ENCODE measurements around the gene C22orf42. TPM values are rescaled to one million over a fixed set of nuclear protein-coding genes. Genes with fewer than 3 reads are reported as not detected.
"Not testable (repeated sequence)": the region's sequence is repeated elsewhere in the genome, so short reads cannot be mapped to it uniquely, and the experiment has no call there.

C22orf42 gene
- total and polyA plus RNA-seq, 12 donors: not detected

DNA sequence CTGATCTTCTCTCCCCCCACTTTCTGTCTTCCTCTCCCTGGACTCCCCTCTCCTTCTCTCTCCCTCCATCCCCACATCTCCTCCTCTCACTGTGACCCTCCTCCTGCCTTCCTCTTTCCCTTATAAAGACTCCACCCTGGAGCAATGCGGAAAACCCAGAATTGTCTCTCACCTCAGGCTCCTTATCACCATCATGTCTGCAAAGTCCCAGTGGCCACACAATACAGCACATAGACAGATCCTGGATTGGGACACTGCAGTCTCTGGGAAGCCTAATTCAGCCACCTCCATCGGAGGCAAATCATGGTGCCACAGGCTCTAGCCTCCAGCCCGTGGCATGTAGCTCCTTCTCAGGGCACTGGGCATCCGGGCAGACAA, 43.0 kb upstream of the C22orf42 start:
- TF ChIP-seq, protein P1, sequence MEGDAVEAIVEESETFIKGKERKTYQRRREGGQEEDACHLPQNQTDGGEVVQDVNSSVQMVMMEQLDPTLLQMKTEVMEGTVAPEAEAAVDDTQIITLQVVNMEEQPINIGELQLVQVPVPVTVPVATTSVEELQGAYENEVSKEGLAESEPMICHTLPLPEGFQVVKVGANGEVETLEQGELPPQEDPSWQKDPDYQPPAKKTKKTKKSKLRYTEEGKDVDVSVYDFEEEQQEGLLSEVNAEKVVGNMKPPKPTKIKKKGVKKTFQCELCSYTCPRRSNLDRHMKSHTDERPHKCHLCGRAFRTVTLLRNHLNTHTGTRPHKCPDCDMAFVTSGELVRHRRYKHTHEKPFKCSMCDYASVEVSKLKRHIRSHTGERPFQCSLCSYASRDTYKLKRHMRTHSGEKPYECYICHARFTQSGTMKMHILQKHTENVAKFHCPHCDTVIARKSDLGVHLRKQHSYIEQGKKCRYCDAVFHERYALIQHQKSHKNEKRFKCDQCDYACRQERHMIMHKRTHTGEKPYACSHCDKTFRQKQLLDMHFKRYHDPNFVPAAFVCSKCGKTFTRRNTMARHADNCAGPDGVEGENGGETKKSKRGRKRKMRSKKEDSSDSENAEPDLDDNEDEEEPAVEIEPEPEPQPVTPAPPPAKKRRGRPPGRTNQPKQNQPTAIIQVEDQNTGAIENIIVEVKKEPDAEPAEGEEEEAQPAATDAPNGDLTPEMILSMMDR (IDR thresholded peaks at IDR 0.05): no peak
- Histone ChIP-seq H3K27ac (no peak overlapping the region), H3K27me3 (peaks cover 0 to 51% (median 30%) of the 10 kb centered on the region in 7 donors), H3K9me3 (no peaks in the 10 kb centered on the region), H3K4me1 (peaks cover 0 to 15% (median 9%) of the 10 kb centered on the region in 9 donors), H3K4me3 (peak overlapping the region in 3 of 10 donors; percentile 21 to 40 (median 35)), H3K36me3 (no peaks in the 10 kb centered on the region)
- intact Hi-C loops (cut with DNase I): loop anchor here in 7 of 10 donors (2.0 to 10.0 kb wide), 5 partner anchors 65 to 230 kb away; no protein-coding TSS in a partner anchor
- no peak for DNase-seq
- 27 to 28% methylated on average over 4 of the region's 4 CpGs for WGBS, 2 donors
- ATAC-seq: no peak

DNA sequence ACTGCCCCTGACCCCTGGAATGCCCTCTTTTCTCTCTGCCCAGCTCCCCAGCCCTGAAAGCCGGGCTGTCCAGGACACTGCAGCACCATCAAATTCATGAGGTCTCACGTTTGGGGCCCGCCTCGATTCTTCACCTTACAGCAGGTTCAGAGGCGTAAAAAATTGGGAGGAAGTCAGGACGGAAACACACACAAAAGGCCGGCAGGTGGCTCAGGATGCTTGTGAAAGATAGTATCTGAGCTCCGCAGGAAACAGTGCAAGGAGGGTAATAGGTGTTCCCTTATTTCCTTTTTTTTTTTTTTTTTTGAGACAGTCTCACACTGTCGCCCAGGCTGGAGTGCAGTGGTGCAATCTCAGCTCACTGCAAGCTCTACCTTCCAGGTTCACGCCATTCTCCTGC, 41.6 kb upstream of the C22orf42 start:
- H3K4me1 ChIP-seq: peaks cover 0 to 15% (median 9%) of the 10 kb centered on the region in 9 donors
- H3K4me3 ChIP-seq: no peak overlapping the region
- no peak for ATAC-seq
- 64 to 67% methylated on average over 10 of the region's 10 CpGs for WGBS, 2 donors
- TF ChIP-seq, protein P1 (IDR thresholded peaks at IDR 0.05): no peak
- H3K36me3 ChIP-seq: no peaks in the 10 kb centered on the region
- no peak overlapping the region for H3K27ac ChIP-seq
- no peak for DNase-seq
- intact Hi-C loops (cut with DNase I): loop anchor here in 7 of 10 donors (5.0 to 10.0 kb wide), 4 partner anchors 174 to 228 kb away; no protein-coding TSS in a partner anchor
- H3K9me3 ChIP-seq: no peaks in the 10 kb centered on the region
- H3K27me3 ChIP-seq: peaks cover 0 to 54% (median 32%) of the 10 kb centered on the region in 7 donors

DNA sequence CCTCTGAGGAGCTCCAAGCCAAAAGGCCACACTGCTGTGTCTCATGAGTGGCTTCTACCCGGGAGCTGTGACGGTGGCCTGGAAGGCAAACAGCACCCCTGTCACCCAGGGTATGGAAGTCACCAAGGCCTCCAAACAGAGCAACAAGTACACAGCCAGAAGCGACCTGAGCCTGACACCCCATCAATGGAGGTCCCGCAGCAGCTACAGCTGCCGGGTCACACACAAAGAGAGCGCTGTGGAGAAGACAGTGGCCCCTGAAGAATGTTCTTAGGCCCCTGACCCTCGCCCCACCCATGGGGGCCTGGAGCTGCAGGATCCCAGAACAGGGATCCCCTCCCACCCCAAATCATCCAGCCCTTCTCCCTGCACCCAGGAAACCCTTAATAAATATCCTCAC, 40.9 kb upstream of the C22orf42 start:
- intact Hi-C loops (cut with DNase I): loop anchor here in 7 of 10 donors (5.0 to 10.0 kb wide), 4 partner anchors 175 to 228 kb away; no protein-coding TSS in a partner anchor
- no peaks in the 10 kb centered on the region for H3K36me3 ChIP-seq
- peaks cover 0 to 15% (median 9%) of the 10 kb centered on the region in 9 donors for H3K4me1 ChIP-seq
- 81 to 84% methylated on average over 7 of the region's 7 CpGs for WGBS, 2 donors
- no peak overlapping the region for H3K27ac ChIP-seq
- no peaks in the 10 kb centered on the region for H3K9me3 ChIP-seq
- TF ChIP-seq, protein P1 (IDR thresholded peaks at IDR 0.05): no peak
- no peak for ATAC-seq
- DNase-seq: no peak
- H3K27me3 ChIP-seq: peaks cover 0 to 52% (median 31%) of the 10 kb centered on the region in 7 donors
- no peak overlapping the region for H3K4me3 ChIP-seq

DNA sequence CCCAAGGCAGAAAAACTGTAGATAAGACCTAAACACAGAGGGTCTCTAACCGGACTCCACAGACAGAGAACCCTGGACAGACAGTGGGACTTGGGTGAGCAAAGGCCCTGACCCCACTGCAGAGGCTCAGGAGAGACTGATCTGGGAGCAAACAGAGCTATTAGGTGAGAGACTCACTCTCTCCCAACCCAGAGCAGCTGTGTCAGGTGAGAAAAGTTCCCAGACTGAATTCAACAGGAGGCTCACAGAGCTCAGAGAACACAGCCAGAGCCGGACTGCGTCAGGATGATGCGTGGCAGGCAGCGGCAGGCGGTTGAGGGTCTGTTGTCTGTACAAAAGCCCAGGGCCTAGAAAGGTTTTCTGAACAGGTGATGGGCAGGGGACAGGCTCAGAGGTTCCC, 40.2 kb upstream of the C22orf42 start:
- no peak for ATAC-seq
- intact Hi-C loops (cut with DNase I): no loop called here
- no peak for DNase-seq
- H3K27ac ChIP-seq: no peak overlapping the region
- no peak overlapping the region for H3K4me3 ChIP-seq
- H3K27me3 ChIP-seq: peaks cover 0 to 47% (median 27%) of the 10 kb centered on the region in 7 donors
- TF ChIP-seq, protein P1 (IDR thresholded peaks at IDR 0.05): no peak
- H3K9me3 ChIP-seq: no peaks in the 10 kb centered on the region
- peaks cover 0 to 13% (median 9%) of the 10 kb centered on the region in 9 donors for H3K4me1 ChIP-seq
- H3K36me3 ChIP-seq: no peaks in the 10 kb centered on the region
- WGBS, 2 donors: 89 to 92% methylated on average over 6 of the region's 6 CpGs

DNA sequence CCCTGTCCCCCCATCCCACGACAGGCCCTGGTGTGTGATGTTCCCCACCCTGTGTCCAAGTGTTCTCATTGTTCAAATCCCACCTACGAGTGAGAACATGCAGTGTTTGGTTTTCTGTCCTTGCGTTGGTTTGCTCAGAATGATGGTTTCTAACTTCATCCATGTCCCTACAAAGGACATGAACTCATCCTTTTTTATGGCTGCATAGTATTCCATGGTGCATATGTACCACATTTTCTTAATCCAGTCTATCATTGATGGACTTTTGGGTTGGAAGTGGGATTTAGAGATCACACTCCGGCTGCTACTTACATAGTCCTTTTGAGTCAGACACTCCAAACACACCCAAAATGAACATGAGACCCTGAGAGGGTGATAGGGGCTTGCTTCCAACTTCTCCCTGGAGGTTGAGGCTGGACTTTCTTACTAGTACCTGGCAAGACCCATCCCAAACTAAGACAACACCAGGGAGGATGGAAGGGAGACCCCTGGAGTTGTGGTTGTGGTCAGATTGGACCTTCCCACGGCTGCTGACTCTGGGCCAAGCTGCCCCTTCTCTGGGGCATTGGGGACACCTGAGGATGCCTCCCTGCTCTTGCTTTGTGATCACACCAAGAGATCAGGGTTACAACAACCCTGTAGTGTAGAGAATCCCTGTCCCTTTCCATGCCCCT, 38.6 kb upstream of the C22orf42 start:
- peaks cover 0 to 35% (median 15%) of the 10 kb centered on the region in 7 donors for H3K27me3 ChIP-seq
- H3K27ac ChIP-seq; ATAC-seq; H3K9me3 ChIP-seq; H3K4me3 ChIP-seq; H3K4me1 ChIP-seq; H3K36me3 ChIP-seq; DNase-seq; intact Hi-C loops (cut with DNase I): not testable (repeated sequence)
- WGBS, 2 donors: 82 to 83% methylated on average over 5 of the region's 5 CpGs

DNA sequence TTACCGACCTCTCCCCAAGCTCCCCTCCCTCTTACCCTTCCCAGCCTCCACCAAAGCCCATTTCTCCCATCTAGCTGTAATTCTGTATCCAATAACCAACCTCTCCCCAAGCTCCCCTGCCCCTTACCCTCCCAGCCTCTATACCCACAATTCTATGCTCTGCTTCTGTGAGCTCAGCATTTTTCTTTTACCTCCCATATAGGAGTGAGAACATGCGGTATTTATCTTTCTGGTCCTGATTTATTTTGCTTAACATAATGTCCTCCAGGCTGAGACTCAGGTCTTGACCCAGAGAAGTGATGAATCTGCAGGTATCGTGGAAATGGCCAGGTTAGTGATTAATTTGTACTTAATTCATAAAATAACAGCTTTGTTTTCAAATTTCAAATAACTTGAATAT, 36.8 kb upstream of the C22orf42 start:
- H3K4me1 ChIP-seq; DNase-seq; H3K27ac ChIP-seq; H3K36me3 ChIP-seq; H3K9me3 ChIP-seq; intact Hi-C loops (cut with DNase I); H3K4me3 ChIP-seq; ATAC-seq: not testable (repeated sequence)
- 81 to 83% methylated on average over 3 of the region's 3 CpGs for WGBS, 2 donors
- H3K27me3 ChIP-seq: peaks cover 0 to 40% (median 16%) of the 10 kb centered on the region in 7 donors

DNA sequence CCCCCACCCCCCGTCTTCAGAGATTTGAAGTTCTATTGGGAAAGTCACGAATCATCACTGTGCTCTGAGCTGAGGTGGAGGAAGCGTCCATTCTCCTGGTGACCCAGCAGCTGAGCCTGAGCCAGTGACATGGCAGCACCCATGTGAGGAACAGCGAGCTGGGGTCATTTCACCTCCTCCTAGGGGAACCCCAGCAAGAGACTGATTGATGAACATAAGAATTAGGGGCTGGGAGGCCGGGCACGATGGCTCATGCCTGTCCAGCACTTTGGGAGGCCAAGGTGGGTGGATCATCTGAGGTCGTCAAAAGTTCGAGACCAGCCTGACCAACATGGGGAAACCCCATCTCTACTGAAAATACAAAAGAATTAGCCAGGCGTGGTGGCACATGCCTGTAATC, 34.2 kb upstream of the C22orf42 start:
- H3K27me3 ChIP-seq: peaks cover 0 to 37% (median 24%) of the 10 kb centered on the region in 7 donors
- H3K27ac ChIP-seq; DNase-seq; intact Hi-C loops (cut with DNase I); H3K4me3 ChIP-seq; H3K36me3 ChIP-seq; ATAC-seq; H3K4me1 ChIP-seq; H3K9me3 ChIP-seq: not testable (repeated sequence)
- 84 to 89% methylated on average over 9 of the region's 9 CpGs for WGBS, 2 donors

Measured in heart right ventricle (tissue), 16 donors.